Mononuclear cell (primary cell): ENCODE data around the gene AGAP1. TPM values are rescaled to one million over a fixed set of nuclear protein-coding genes. Genes with fewer than 3 reads are reported as not detected.

Experiments used
- H3K27me3 ChIP-seq: 2 replicates; pipeline ENCODE4 v1.6.0; 2011; ENCODE audit warnings: low read length, control low read depth; ENCODE audit not compliant: insufficient read depth
- H3K4me1 ChIP-seq: 2 replicates; pipeline ENCODE4 v1.5.1; 2011; ENCODE audit warnings: mild to moderate bottlenecking, low read length, control low read depth; ENCODE audit not compliant: insufficient read depth
- H3K4me3 ChIP-seq: 2 replicates; pipeline ENCODE4 v1.5.1; 2011; ENCODE audit warnings: mild to moderate bottlenecking, low read length, moderate library complexity
- H3K9me3 ChIP-seq: 2 replicates; pipeline ENCODE4 v1.5.1; 2011; ENCODE audit warnings: low read depth, mild to moderate bottlenecking, control low read depth, low read length
- total RNA-seq: library from RNA; depleted of rRNA; stranded (reverse); fragments of >200 nt; gene quantifications from one replicate; pipeline ENCODE4 v1.2.3, GENCODE V29; 2012

The AGAP1 gene
- total RNA-seq, 1 donor, result 2.7 TPM

GRCh38 chr2:235669983-235670962 is 176.4 kb downstream of the AGAP1 start:
- Histone ChIP-seq H3K4me1 (no peaks in the 10 kb centered on the region), H3K4me3 (no peak overlapping the region), H3K27me3 (peaks cover 63% of the 10 kb centered on the region), H3K9me3 (no peaks in the 10 kb centered on the region)

GRCh38 chr2:235670974-235671787 is 177.3 kb downstream of the AGAP1 start:
- Histone ChIP-seq H3K4me3 (no peak overlapping the region), H3K9me3 (no peaks in the 10 kb centered on the region), H3K27me3 (peaks cover 54% of the 10 kb centered on the region), H3K4me1 (no peaks in the 10 kb centered on the region)

GRCh38 chr2:235672720-235673119 is 178.9 kb downstream of the AGAP1 start:
- Histone ChIP-seq H3K27me3 (peaks cover 42% of the 10 kb centered on the region), H3K4me1 (no peaks in the 10 kb centered on the region), H3K9me3 (no peaks in the 10 kb centered on the region), H3K4me3 (no peak overlapping the region)

- no peak overlapping the region for H3K4me3 ChIP-seq
- H3K9me3 ChIP-seq, result no peaks in the 10 kb centered on the region
- no peaks in the 10 kb centered on the region for H3K4me1 ChIP-seq
- peaks cover 28% of the 10 kb centered on the region for H3K27me3 ChIP-seq
Observed at GRCh38 chr2:235674146-235674545, 180.3 kb downstream of the AGAP1 start.

- Histone ChIP-seq H3K4me1 (no peaks in the 10 kb centered on the region), H3K4me3 (no peak overlapping the region), H3K27me3 (peaks cover 27% of the 10 kb centered on the region)
Observed at GRCh38 chr2:235674812-235675211, 181.0 kb downstream of the AGAP1 start.

GRCh38 chr2:235675678-235676535 is 182.1 kb downstream of the AGAP1 start:
- peaks cover 27% of the 10 kb centered on the region for H3K27me3 ChIP-seq
- H3K4me1 ChIP-seq, result no peaks in the 10 kb centered on the region
- no peak overlapping the region for H3K4me3 ChIP-seq
- H3K9me3 ChIP-seq, result no peaks in the 10 kb centered on the region

More at GRCh38 chr2:235674812-235675211, 181.0 kb downstream of the AGAP1 start:
- H3K9me3 ChIP-seq, result no peaks in the 10 kb centered on the region

- Histone ChIP-seq H3K27me3 (peaks cover 24% of the 10 kb centered on the region), H3K4me1 (no peaks in the 10 kb centered on the region), H3K9me3 (no peaks in the 10 kb centered on the region), H3K4me3 (no peak overlapping the region)
Observed at GRCh38 chr2:235676536-235676799, 182.6 kb downstream of the AGAP1 start.

GRCh38 chr2:235677276-235677788 is 183.5 kb downstream of the AGAP1 start:
- Histone ChIP-seq H3K4me1 (no peaks in the 10 kb centered on the region), H3K27me3 (peaks cover 15% of the 10 kb centered on the region), H3K4me3 (no peak overlapping the region), H3K9me3 (no peaks in the 10 kb centered on the region)

GRCh38 chr2:235677937-235678336 is 184.1 kb downstream of the AGAP1 start:
- Histone ChIP-seq H3K27me3 (peaks cover 10% of the 10 kb centered on the region), H3K4me1 (no peaks in the 10 kb centered on the region), H3K4me3 (no peak overlapping the region), H3K9me3 (no peaks in the 10 kb centered on the region)

GRCh38 chr2:235678712-235679111 is 184.9 kb downstream of the AGAP1 start:
- H3K4me1 ChIP-seq, result no peaks in the 10 kb centered on the region
- peaks cover 4% of the 10 kb centered on the region for H3K27me3 ChIP-seq
- no peaks in the 10 kb centered on the region for H3K9me3 ChIP-seq
- no peak overlapping the region for H3K4me3 ChIP-seq

- no peaks in the 10 kb centered on the region for H3K27me3 ChIP-seq
- no peak overlapping the region for H3K4me3 ChIP-seq
- H3K4me1 ChIP-seq, result no peaks in the 10 kb centered on the region
- H3K9me3 ChIP-seq, result no peaks in the 10 kb centered on the region
Observed at GRCh38 chr2:235679471-235679870, 185.6 kb downstream of the AGAP1 start.

GRCh38 chr2:235685024-235685721 is 191.3 kb downstream of the AGAP1 start:
- no peak overlapping the region for H3K4me3 ChIP-seq
- no peaks in the 10 kb centered on the region for H3K27me3 ChIP-seq
- no peaks in the 10 kb centered on the region for H3K4me1 ChIP-seq
- H3K9me3 ChIP-seq, result no peaks in the 10 kb centered on the region

- H3K4me3 ChIP-seq, result no peak overlapping the region
- H3K27me3 ChIP-seq, result no peaks in the 10 kb centered on the region
- H3K4me1 ChIP-seq, result no peaks in the 10 kb centered on the region
- H3K9me3 ChIP-seq, result no peaks in the 10 kb centered on the region
Observed at GRCh38 chr2:235688511-235689426, 194.9 kb downstream of the AGAP1 start.
